Epithelial cell of umbilical artery (primary cell): Measurements from ENCODE around the gene PCGF2. TPM values are rescaled to one million over a fixed set of nuclear protein-coding genes. Genes with fewer than 3 reads are reported as not detected.

Experiments used
- total RNA-seq: library from RNA; depleted of rRNA; stranded (reverse); fragments of >200 nt; gene quantifications from 2 replicates; pipeline ENCODE4 v1.2.3, GENCODE V29; 2014

Gene PCGF2
- 3.6 and 5.5 TPM in 2 replicates for total RNA-seq

DNA sequence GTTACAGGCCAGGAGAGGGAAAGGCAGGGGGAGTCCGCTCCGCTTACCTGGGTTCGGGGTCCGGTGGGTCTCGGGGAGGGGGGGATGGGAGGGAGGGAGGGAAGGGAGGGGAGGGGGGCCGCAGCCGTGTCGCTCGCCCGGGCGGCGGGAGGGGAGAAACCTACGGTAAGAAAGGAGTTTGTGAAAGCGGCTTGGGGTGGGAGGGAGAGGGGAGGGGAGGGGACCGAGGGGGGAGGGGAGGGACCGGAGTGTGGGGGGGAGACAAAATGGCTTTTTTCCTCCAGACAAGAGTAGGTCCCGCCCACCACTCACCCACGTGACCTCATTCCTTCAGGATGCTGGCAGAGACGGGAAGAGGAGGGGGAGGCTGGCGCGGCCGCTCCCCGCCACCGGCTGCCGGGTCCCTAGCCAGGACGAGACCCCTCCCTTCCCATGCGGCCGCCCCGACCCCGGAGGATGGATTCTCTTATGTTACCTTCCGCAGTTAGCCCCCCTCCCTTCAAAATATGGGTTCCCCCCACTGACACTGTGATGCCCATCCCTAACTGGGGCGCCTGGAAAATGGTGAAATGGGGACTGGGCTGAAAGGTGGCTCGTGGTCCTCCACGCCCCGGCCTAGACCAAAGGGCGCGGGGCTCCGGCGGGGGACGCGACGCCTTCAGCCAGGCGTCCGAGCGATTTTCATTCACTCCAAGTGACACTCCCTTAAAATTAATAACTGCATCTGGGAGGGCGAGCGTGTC lies at the start of gene PCGF2:
PCGF2 (minus strand) TSS at position 188 of the 743 bp plus-strand sequence. CDS start 7,934 bp downstream, outside the sequence.

DNA sequence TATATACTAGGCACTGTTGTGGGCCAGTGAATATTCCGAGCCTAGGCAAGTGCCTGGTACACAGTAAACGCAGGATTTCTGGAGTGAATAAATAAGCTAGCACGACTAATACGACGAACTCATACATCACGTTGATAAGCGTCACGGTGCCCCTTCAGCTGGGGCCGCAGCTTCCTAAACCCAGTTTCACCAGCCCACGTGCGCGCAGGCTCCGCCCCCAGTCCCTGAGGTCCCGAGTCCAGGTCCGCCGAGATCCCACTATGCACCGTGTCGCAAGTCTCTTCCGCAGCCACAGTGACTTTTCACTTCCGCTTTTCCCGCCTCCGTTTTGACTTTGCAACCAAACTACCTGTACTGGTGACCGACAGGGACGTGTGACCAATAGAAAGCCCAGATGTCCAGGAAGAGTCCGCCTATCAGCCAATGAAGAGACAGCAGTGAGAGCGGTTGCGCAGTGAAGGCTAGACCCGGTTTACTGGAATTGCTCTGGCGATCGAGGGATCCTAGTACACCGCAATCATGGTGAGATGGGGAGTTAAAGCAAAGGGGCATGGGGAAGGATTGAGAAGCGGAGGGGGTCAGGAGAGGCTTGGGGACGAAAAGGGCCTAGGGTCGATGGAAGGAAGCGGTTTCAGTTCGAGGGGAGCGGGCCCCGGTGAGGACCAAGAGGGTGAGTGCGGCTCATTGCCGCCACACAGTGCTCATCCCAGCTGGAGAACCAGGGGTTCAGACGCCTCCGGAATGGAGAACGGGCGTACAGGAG lies 4.4 kb upstream of the PCGF2 start, which contains the start of gene PSMB3:
PSMB3 (plus strand) TSS at position 434 of the 763 bp plus-strand sequence; CDS start at position 520, 86 bp downstream.

GRCh38 chr17:38729886-38730525 lies 18.1 kb downstream of the PCGF2 start, which contains the start of gene CISD3:
CISD3 (plus strand) TSS chr17:38730341; CDS start chr17:38730359, 18 bp downstream.

GRCh38 chr17:38704606-38705522 lies 43.3 kb downstream of the PCGF2 start, which contains the start of gene MLLT6:
MLLT6 (plus strand) TSS chr17:38705273; CDS start chr17:38705633, 360 bp downstream.

Other genes with a start within 250 kb of the PCGF2 start
- gene SRCIN1, start 142.4 kb downstream of the PCGF2 start, total RNA-seq, result 0.32 TPM in 1 of 2 replicates, not detected in the other
- 1.5 and 4.2 TPM in 2 replicates for gene EPOP, start 73.4 kb downstream of the PCGF2 start, total RNA-seq
- gene MLLT6, start 43.1 kb downstream of the PCGF2 start, total RNA-seq, result 14.3 and 21.6 TPM in 2 replicates
- 4.9 and 5.3 TPM in 2 replicates for gene CISD3, start 18.0 kb downstream of the PCGF2 start, total RNA-seq
- gene PSMB3, start 4.4 kb upstream of the PCGF2 start, total RNA-seq, result 540 and 549 TPM in 2 replicates
- 40.3 and 55.8 TPM in 2 replicates for gene PIP4K2B, start 51.2 kb upstream of the PCGF2 start, total RNA-seq
- 7.8 and 9.7 TPM in 2 replicates for gene CWC25, start 77.0 kb upstream of the PCGF2 start, total RNA-seq
- gene RPL23, start 105.4 kb upstream of the PCGF2 start, total RNA-seq, result 903 and 1,481 TPM in 2 replicates
- 92.6 and 93.9 TPM in 2 replicates for gene LASP1, start 121.7 kb upstream of the PCGF2 start, total RNA-seq
- not detected in 2 replicates for gene FBXO47, start 219.1 kb upstream of the PCGF2 start, total RNA-seq